C1 segment of cervical spinal cord (tissue), 14 donors: ENCODE measurements around the gene ATL2.
A peak's percentile ranks its signal among the peaks of the same experiment; 100 is the strongest.
"Not testable (repeated sequence)": the region's sequence is repeated elsewhere in the genome, so short reads cannot be mapped to it uniquely, and the experiment has no call there.

Source experiments
- DNase-seq, 14 donors: peaks; one replicate each; lab custom pipeline; 2025; lab: John Stamatoyannopoulos, UW

ATL2 gene

DNA sequence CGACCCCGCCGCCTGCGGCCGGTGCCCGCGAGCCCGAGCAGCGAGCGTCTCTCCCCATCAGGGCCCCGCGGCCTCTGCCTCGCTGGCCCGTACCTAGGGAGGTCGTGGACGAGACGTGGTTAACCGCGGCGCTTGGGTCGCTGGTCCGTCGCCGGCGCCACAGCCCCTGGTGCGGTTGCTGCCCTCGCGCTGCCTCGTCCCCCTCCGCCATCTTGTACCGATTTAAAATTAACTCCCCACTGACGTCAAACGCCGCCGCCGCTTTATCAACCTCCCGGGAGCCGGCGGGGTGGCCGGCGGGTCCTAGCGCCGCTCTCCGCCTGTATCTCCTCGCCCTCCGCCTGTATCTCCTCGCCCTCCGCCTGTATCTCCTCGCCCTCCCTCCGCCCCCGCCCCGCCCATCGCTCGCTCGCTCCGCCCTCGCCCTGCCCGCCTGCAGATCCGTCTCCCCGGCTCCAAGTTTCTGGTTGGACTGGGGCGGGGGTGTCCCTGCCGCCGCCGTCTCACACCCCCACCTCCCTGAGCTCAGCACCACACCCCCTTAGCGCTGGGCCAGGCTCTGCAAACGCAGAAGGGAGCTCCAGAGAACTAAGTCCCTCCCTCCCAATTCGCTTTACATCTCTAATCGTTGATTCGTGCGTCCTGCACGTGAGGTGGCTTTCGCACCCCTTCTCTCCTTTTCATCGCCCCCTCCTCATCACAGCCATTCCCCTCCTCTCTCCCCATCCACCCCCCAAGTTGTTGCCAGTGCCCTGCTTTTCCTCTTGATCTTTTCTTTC, at the start of gene ATL2:
Gene ATL2 (minus strand): TSS at position 224 of the 779 bp plus-strand sequence. CDS start 13 bp downstream, at position 211.
- peak; percentile 38 to 96 (median 87) for DNase-seq

DNA sequence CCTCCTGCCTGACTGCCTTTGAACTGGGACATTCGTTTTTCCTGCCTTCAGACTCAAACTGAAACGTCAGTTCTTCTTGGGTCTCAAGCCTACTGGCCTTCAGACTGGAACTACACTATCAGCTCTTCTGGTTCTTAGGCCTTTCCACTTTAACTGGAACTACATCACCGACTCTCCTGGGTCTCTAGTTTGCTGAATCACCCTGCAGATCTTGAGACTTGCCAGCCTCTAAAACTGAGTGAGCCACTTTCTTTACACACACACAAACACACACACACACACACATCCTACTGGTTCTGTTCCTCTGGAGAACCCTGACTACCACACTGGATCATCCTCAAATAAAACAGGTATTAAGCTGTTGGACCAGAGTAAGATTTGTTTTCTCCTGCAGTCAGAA, 46.7 kb upstream of the ATL2 start:
- no peak for DNase-seq

DNA sequence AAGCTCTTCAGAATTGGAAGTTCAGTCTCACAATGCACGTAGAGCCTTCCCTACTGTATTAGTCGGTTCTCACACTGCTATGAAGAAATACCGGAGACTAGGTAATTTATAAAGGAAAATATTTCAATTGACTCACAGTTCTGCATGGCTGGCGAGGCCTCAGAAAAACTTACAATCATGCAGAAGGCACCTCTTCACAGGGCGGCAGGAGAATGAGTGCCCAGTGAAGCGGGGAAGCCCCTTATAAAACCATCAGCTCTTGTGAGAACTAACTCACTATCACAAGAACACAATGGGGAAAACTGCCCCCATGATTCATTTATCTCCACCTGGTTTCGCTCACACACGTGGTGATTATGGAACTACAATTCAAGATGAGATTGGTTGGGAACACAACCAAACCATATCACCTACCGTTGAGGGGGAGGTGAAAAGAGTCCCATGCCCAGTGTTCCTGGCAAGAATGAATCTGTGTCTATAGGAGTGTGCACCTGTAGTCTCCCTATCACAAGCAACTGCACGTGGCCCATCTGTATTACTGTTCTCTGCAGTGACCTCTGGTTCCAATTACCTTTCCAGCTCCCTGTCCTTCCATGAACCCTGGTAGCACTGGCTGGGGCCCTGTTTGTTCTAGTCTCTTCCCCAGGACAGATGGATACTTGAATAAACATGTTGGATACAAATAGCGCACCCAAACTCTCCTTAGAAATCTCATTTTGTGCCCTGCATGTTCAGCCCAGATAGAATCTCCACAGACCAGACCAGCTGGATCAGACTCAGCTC, 44.4 kb upstream of the ATL2 start:
- DNase-seq, result no peak

DNA sequence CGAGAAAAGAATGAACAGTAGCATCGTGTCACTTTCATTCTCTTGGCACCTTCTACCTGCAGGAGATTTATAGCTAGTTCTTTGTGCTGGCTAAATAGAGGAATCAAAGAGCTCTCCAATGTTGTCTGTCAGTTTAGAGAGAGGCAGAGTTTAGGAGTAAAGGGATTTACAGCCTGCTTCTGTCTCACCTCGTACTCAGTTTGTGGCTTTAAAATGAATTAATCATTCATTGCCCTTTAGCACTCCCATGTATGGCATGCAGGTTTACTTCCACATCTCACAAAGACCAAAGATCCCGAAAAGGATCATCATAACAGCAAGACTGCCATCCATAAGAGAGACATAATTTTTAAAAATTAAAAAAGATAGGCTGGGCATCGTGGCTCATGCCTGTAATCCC, 42.4 kb upstream of the ATL2 start:
- no peak for DNase-seq

DNA sequence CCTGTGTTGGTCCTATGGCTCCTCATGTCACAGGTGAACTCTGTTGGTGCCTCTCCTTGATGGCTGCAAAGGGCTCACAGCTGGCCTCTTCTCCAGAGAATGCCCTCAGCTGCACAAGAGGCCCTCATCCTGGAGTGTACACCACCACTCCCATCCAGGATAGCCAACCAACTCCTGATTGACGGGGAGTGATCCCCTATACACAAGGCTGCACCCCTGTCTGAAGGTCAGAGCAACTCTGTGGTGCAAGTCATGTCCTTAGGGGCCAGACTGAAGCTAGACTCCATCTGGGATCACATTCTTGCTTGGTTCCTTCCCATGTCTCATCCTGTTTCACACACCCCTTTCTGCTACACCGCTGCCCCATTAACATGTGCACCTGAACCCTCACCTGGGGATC, 41.7 kb upstream of the ATL2 start:
- DNase-seq, result no peak

DNA sequence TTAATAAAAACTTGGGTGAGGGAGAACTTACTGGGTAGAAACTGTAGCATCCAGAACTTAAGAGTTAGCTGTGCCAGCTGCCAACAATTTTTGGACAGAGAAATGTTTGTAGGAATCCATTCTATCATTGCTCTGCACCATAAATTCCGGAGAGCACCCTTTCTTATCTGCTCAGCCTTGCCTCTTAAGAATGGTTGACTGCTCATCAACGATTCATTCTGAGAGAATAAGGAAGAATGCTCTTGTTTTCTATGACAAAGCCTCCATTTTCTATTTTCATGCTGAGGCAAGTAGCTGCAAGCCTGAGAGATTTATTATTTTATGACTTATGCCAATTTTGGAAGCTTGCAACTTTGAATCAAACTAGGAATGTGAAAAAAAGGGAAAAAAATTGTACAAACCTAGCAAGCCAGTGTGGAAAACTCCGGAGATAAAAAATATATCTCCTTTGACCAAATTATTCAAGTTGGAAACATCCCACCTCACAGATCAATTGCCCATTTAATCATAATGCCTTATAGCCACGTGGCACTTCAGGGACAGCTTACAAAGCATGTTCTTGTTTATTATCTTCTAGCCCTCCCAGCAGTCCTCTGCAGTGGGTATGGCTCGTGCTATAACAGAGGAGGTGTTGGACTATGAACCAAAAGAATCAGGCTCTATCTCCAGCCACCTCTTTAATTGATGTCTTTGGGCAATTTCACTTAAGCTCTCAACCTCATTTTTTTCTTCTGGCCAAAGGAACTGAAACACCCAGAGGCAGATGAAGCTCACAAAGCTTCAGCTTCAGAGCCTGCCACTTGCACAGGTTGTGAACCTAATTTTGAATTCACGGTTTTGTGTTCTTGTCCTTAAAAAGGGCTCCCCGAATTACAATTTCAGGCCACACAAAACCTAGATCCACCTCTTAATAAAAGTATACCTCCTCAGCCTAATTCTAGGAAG, 40.9 kb upstream of the ATL2 start:
- DNase-seq, result no peak

DNA sequence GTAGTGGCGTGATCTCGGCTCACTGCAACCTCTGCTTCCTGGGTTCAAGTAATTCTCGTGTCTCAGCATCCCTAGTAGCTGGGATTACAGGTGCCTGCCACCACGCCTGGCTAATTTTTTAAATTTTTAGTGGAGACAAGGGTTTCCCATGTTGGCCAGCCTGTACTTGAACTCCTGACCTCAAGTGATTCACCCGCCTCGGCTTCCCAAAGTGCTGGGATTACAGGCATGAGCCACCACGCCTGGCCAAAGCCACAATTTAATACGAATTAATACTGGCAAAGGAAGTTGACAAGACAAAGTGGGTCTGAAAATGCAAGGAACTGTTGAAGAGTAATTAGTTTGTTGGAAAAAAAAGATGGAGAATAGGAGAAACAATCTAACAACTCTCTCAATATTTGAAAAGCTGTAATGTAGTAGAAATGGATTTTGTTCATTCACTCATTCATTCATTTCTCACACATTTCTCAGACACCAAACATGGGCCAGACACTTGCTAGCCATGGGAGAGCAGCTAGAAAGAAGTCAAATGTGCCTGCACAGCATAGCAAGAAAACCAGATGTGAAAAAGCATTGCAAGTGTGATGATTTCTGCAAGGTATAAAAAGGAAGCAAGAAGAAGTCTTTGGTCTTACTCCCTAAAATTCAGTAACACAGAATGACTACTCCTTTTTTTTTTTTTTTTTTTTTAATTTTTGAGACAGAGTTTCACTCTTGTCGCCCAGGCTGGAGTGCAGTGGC, 39.4 kb upstream of the ATL2 start:
- DNase-seq, result no peak

DNA sequence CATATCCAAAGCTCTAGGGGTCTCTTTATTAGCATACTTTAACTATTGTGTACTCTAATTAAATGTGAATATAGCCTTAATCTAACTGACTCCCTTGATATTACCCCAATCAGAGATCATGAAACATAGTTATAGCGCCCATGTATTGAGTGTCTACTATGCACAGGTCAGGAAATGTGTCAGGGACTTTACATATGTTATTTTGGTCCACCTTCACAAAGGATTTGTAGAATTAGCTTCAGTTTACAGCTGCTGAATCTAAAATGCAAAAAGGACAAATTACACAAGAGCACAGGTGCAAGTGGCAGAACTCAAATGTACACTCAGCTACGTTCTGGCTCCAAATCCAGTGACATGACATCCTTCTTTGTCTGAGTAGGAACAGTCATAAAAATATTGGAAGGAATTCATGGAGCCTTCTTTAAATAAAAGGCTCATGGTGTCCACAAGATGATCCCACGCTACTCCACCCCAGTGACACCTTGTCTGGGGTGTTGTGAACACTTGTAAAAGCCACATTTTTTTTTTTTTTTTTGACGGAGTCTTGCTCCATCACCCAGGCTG, 38.7 kb upstream of the ATL2 start:
- DNase-seq, result no peak

DNA sequence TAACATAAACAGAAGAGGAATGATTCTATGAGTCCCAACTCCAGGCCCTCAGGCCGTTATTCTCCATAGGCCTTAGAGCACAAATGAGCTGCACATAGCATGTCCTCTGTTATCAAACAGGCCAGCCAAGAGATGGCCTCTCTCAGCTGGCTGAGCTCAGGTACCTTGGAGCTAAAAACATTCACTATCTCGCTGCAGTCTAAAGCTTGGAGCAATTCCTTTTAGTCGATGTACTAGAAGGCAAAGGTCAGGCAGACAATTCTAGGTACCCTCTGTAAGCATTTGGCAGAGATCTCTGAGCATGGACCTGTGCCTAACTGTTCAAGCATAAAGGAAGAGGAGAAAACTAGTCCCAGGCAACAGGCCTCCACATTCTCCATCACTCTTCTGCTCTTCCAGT, 38.0 kb upstream of the ATL2 start:
- no peak for DNase-seq

DNA sequence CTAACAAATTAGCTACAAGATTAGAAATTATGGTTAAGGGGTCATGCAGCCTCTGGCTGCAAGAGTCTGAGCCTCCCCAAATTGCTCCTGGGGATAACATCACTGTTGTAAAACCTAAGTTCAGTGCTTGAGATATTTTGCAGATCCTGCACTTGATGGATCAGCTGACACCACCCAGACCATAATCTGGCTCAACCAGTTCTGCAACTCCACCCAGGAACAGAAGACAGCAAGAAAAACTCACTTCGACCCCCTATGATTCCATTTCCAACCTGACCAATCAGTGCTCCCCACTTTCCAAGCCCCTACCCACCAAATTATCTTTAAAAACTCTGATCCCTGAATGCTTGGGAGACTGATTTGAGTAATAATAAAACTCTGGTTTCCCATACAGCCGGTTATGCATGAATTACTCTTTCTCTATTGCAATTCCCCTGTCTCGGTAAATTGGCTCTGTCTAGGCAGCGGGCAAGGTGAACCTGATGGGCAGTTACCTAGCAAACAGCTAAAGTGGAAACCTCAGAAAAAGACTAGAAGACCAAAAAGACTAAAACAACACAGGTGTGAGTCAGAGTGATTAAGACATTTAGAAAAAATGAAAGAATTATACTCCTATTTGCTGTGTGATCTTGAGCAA, 35.3 kb upstream of the ATL2 start:
- not testable (repeated sequence) for DNase-seq

DNA sequence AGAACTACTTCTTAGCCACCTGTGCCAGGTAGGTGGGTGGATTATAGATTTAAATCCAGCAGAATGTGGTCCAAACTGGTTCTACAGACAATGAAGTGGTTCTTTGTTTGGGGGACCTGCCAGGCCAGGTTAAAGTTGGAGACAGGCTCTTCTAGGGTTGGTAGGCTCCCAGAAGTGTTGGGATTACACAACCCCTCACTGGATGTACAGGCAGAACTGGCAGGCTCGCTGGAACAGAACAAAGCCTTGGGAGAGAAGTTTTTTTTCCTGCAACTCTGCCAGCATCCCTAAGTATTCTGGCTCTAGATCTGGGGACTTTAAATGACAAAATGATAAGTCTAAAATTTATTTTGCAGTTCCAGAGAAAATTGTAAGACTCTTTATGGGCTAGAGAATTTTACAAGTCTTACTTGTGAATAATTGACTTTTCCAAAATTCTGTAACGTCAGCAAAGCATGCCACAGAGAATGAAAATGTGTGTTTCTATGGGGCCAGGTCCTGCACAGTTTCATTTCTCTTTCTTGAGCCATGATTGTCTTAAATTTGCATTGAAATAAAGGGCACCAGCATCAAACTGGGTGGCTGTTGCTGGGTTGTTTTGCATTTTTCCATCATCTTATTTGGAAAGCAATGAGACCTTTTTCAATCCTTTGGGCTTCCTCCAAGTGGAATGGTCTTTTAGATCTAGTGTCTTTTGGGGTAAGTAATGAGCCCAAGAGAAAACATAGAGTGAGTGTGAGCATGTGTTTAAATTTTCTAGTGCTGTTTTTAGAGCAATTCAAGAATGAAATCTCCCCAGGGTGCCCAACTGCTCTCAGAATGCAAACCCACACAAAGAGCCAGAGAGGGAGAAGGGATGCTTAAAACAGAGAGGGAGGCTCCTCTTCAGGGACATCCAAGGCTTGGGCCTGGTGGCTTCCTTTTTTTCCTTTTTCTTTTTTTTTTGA, 32.4 kb upstream of the ATL2 start:
- no peak for DNase-seq

DNA sequence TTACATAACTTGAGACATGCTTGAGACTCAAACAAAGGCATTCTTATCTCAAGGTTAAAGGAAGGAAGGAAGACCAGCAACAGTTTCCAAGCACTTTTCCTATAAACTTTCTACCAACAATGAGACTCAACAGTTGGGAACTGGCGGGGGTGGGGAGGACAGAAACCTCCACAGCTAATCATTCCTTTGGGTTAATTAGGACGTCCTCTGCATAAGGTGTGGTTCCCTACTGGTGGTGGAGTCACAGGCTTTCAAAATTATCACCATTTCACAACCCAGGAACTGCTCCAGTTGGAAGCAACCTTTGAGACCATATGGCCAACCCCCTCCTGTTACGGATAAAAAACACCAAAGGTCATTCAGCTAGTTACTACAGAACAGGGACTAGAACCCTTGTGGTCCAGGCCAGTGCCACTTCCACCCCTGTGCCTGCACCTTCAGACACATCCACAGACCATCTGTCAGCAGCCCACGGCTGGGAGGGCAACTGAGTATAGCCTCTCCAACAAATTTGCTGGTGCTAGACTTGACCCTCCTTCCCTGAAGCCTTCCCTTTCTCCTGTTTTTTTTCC, 30.1 kb upstream of the ATL2 start:
- DNase-seq, result peak in 1 of 14 donors; percentile 57

DNA sequence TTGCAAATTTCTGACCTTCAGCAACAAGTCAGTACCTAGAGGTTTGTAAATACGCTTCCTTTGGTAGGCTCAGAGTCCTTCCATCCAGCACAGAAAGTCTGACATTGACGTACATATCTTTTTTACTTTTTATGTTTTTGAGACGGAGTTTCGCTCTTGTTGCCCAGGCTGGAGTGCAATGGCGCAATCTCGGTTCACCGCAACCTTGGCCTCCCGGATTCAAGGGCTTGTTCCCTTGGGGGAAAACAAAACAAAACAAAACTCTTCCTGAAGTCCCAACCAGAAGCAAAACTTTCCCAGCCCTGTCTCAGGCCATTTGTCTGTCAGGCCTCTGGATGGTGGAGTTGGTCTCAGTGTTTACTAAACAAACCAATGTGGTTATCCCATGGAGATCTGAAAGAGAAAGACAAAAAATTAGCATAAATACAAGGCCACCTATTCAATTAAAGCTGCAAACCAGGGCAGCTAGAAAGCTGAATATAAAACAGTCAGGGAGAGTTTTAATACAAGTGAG, 29.6 kb upstream of the ATL2 start:
- no peak for DNase-seq

DNA sequence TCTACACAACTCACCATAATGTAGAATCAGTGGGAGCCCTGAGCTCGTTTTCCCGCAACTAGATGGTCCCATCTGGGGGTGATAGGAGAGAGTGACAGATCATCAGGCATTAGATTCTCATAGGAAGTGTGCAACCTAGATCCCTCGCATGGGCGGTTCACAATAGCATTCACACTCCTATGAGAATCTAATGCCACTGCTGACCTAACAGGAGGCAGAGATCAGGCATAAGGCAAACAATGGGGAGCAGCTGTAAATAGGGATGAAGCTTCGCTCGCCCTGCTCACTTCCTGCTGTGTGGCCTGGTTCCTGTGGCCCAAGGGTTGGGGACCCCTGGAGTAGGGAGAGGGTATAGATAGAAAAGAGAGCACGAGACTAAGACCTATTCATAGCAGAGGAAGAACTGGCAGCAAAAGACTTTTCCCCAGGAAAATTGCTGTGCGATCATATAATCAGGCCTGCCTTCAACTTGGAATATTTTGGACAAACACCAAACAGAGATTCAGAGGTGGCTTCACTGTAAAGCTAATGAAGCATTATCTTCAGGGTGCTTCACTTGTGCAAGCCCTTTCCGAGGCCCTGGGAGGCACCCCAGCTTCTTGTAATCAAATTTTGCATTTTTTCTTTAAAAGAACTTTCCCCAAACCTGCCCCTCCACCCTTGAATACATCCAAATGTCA, 29.0 kb upstream of the ATL2 start:
- no peak for DNase-seq

DNA sequence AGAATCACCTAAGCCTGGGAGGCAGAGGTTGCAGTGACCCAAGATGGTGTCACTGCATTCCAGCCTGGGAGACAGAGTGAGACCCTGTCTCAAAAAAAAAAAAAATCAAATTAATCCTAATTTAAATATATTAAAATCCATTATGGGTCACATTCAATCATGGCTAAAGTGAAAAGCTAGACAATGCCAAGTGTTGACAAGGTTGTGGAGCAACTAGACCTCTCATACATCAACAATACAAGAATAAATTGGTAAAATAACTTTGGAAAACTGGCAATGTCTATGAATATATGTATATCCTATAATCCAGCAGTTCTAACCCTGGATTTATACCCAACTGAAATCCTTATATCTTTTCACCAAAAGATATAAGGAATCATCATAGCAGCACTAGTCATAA, 23.4 kb upstream of the ATL2 start:
- DNase-seq, result no peak

DNA sequence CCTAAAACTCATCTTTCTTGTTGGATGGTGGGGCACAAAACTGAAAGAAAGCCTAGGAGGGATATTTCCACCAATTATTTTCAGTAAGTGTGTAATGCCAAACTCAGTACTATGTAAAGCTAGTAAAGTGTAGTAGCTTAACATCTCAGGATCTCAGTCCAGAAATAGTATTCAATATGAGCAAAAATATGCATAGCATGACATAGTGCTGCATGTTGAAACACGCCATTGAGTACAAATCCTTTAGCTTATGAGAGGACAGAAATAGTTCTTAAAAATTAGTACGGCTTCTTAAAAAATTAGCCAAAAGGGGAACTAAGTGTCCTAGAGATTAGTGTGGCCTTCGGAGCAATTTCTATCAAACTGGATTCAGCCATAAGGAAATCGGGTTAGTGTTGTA, 21.7 kb upstream of the ATL2 start:
- no peak for DNase-seq

DNA sequence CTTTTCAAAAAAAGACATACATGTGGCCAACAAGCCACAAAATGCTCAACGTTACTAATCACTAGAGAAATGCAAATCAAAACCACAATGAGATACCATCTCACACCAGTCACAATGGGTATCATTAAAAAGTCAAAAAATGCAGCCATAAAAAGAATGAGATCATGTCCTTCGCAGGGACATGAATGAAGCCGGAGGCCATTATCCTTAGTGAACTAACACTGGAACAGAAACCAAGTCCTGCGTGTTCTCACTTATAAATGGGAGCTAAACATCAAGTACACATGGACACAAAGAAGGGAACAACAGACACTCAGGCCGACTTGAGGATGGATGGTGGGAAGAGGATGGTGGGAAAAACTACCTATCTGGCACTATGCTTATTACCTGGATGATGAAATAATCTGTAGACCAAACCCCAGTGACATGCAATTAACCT, 17.8 kb upstream of the ATL2 start:
- DNase-seq, result no peak

DNA sequence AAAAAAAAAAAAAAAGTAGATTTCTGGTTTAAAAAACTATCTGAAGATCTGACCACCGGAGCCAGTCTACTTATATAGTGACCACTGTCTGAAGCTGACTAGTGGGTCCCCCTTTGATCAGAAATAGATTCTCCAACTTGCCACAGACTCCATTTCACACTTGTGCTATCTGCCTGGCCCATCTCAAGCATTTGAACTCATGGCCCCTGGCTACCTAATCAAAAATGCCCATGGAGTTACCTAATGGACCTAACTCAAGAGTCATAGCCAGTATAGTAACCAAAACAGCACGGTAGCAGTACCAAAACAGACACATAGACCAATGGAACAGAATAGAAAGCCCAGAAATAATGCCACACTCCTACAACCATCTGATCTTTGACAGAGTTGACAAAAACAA, 17.0 kb upstream of the ATL2 start:
- no peak for DNase-seq
